OCI-LY3 (cell line): ENCODE results near the gene SHISA7.
"Not testable (repeated sequence)": the region's sequence is repeated elsewhere in the genome, so short reads cannot be mapped to it uniquely, and the experiment has no call there.

ENCODE experiments used
- H2AFZ ChIP-seq: fragments of 200-600, 300-600 bp; shearing (Covaris generic); 2 replicates; pipeline ENCODE4 v1.6.0; 2014; ENCODE audit warnings: antibody characterized with exemption, low read depth, low read length
- H3K27ac ChIP-seq: fragments of 200-600, 300-600 bp; sonication (generic); 2 replicates; pipeline ENCODE4 v1.5.1; 2014; ENCODE audit warnings: mild to moderate bottlenecking, low read length, moderate library complexity, mixed read lengths
- H3K27me3 ChIP-seq: fragments of 200-600, 300-600 bp; sonication (generic); 2 replicates; pipeline ENCODE4 v1.6.1; 2014; ENCODE audit warnings: low read depth, low read length, mixed read lengths
- H3K36me3 ChIP-seq: fragments of 200-600, 300-600 bp; sonication (generic); replicated peaks from 2 replicates; pipeline ENCODE3; 2014; ENCODE audit warnings: low read depth, low read length, mixed read lengths
- H3K4me1 ChIP-seq: fragments of 300-600, 200-600 bp; sonication (generic); 2 replicates; pipeline ENCODE4 v1.6.1; 2014; ENCODE audit warnings: low read length, mixed read lengths
- H3K4me2 ChIP-seq: fragments of 200-600, 300-600 bp; sonication (generic); 2 replicates; pipeline ENCODE4 v1.6.1; 2014; ENCODE audit warnings: low read length, mixed read lengths
- H3K4me3 ChIP-seq: fragments of 300-600, 200-600 bp; sonication (generic); 2 replicates; pipeline ENCODE4 v1.5.1; 2014; ENCODE audit warnings: antibody characterized with exemption, mild to moderate bottlenecking, low read length, moderate library complexity
- H3K79me2 ChIP-seq: fragments of 300-600, 200-600 bp; shearing (Covaris generic); 2 replicates; pipeline ENCODE4 v1.6.1; 2014; ENCODE audit warnings: mild to moderate bottlenecking, low read length, mixed read lengths
- H3K9ac ChIP-seq: fragments of 300-600, 200-600 bp; shearing (Covaris generic); 2 replicates; pipeline ENCODE4 v1.6.0; 2014; ENCODE audit warnings: mild to moderate bottlenecking, low read length, moderate library complexity
- H3K9me3 ChIP-seq: fragments of 200-600, 300-600 bp; shearing (Covaris generic); 2 replicates; pipeline ENCODE4 v1.6.1; 2014; ENCODE audit warnings: low read length, mixed read lengths; ENCODE audit not compliant: insufficient read depth
- H4K20me1 ChIP-seq: fragments of 200-600, 300-600 bp; sonication (generic); 2 replicates; pipeline ENCODE4 v1.6.1; 2016; ENCODE audit warnings: low read length, mixed read lengths; ENCODE audit not compliant: insufficient read depth
- EZH2phosphoT487 ChIP-seq: fragments of 200-600 bp; shearing (Covaris generic); IDR thresholded peaks from 2 replicates; pipeline ENCODE4 v1.6.1; 2018; ENCODE audit warnings: antibody characterized with exemption, mixed run types, low read depth
- TF ChIP-seq, protein P1 (sequence below): fragments of 200-600, 300-600 bp; sonication (generic); IDR thresholded peaks from 2 replicates; pipeline ENCODE4 v1.5.1; 2014; ENCODE audit warnings: antibody characterized with exemption, low read length, low read depth

SHISA7 gene

GRCh38 chr19:55408533-55408872 is 34.6 kb downstream of the SHISA7 start:
- H4K20me1 ChIP-seq = peaks cover 26% of the 10 kb centered on the region
- peak overlapping the region; percentile 86 for H3K4me3 ChIP-seq
- H3K4me1 ChIP-seq = peaks cover 19% of the 10 kb centered on the region
- peaks cover 35% of the 10 kb centered on the region for H3K79me2 ChIP-seq
- peak overlapping the region; percentile 77 for H3K9ac ChIP-seq
- peak overlapping the region; percentile 85 for H3K4me2 ChIP-seq
- H3K27ac ChIP-seq = peak overlapping the region; percentile 87
- H3K36me3 ChIP-seq = peaks cover 36% of the 10 kb centered on the region
- TF ChIP-seq, protein P1, sequence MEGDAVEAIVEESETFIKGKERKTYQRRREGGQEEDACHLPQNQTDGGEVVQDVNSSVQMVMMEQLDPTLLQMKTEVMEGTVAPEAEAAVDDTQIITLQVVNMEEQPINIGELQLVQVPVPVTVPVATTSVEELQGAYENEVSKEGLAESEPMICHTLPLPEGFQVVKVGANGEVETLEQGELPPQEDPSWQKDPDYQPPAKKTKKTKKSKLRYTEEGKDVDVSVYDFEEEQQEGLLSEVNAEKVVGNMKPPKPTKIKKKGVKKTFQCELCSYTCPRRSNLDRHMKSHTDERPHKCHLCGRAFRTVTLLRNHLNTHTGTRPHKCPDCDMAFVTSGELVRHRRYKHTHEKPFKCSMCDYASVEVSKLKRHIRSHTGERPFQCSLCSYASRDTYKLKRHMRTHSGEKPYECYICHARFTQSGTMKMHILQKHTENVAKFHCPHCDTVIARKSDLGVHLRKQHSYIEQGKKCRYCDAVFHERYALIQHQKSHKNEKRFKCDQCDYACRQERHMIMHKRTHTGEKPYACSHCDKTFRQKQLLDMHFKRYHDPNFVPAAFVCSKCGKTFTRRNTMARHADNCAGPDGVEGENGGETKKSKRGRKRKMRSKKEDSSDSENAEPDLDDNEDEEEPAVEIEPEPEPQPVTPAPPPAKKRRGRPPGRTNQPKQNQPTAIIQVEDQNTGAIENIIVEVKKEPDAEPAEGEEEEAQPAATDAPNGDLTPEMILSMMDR = no peak
- TF ChIP-seq EZH2phosphoT487 = no peak
- H3K27me3 ChIP-seq = no peaks in the 10 kb centered on the region
- H2AFZ ChIP-seq = peak overlapping the region; percentile 49; the same call in 1 of the 2 replicates
- peaks cover 3% of the 10 kb centered on the region for H3K9me3 ChIP-seq

GRCh38 chr19:55407800-55408532 is 35.1 kb downstream of the SHISA7 start:
- Histone ChIP-seq H3K36me3 (peaks cover 39% of the 10 kb centered on the region), H3K4me1 (peaks cover 19% of the 10 kb centered on the region), H3K79me2 (peaks cover 40% of the 10 kb centered on the region), H4K20me1 (peaks cover 31% of the 10 kb centered on the region), H3K27ac (peak overlapping the region; percentile 87), H3K9ac (peak overlapping the region; percentile 97), H3K27me3 (no peaks in the 10 kb centered on the region), H3K4me2 (peak overlapping the region; percentile 85), H3K9me3 (peaks cover 3% of the 10 kb centered on the region), H3K4me3 (peak overlapping the region; percentile 86), H2AFZ (peak overlapping the region; percentile 83; the same call in 1 of the 2 replicates)
- no peak for TF ChIP-seq EZH2phosphoT487
- TF ChIP-seq, protein P1 = no peak

- Histone ChIP-seq H4K20me1 (peaks cover 36% of the 10 kb centered on the region), H3K4me2 (peak within 1 kb of the TSS; percentile 86), H3K79me2 (peaks cover 45% of the 10 kb centered on the region), H3K9ac (peak within 1 kb of the TSS; percentile 97), H3K4me3 (peak within 1 kb of the TSS; percentile 86), H3K4me1 (peaks cover 19% of the 10 kb centered on the region), H3K27ac (peak within 1 kb of the TSS; percentile 87), H3K36me3 (peaks cover 44% of the 10 kb centered on the region), H2AFZ (peak within 1 kb of the TSS; percentile 83; the same call in 1 of the 2 replicates)
- H3K9me3 ChIP-seq, H3K27me3 ChIP-seq: not testable (repeated sequence)
Observed at GRCh38 chr19:55407550-55407799, 35.6 kb downstream of the SHISA7 start, which contains the start of gene UBE2S. Gene UBE2S, minus strand, starts transcription at chr19:55407788. Its CDS starts 199 bp downstream, at chr19:55407589.

DNA sequence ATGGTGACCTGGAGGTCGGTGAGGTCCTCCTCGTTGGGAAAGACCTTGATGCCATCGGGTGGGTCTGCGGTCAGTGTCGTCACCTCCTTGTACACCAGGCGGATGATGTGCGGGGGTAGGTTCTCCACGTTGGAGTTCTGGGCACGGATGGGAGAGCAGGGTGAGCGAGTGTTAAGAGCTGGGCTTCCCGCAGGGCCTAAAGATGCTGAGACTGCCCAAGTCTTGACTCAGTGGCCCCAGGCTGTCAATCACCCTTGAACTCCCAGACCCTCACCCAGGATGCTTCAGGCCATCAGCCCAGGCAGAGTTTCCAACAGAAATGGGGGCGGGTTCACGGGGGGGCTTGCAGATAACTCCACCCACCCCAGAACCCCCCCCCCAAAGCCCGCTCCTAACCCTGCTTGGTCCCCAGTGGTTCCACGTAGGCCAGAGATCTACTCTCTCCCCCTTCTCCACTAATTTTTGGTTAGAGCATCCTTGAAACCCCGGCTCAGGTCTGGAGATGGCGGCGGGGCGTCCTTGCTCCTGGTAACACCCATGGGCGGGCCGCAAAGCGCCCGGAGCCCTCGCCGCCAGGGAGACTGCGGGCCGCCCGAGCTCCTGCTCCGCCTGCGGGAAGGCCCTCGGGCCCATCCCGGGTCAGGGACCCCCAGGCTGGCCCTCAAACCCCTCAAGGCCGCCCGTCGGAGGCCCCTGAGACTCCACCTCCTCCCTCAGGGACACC is 36.1 kb downstream of the SHISA7 start:
- Histone ChIP-seq H3K4me2 (peak overlapping the region; percentile 86), H3K79me2 (peaks cover 47% of the 10 kb centered on the region), H3K4me1 (peaks cover 19% of the 10 kb centered on the region), H2AFZ (no peak overlapping the region), H3K9me3 (peaks cover 3% of the 10 kb centered on the region), H3K4me3 (peak overlapping the region; percentile 86), H3K27ac (peak overlapping the region; percentile 87), H3K9ac (peak overlapping the region; percentile 97), H3K36me3 (peaks cover 49% of the 10 kb centered on the region), H4K20me1 (peaks cover 41% of the 10 kb centered on the region), H3K27me3 (no peaks in the 10 kb centered on the region)
- TF ChIP-seq EZH2phosphoT487 = no peak
- TF ChIP-seq, protein P1 = no peak
